Skin epidermis (tissue), 12 donors: ENCODE data around the gene MADCAM1.
"Not testable (repeated sequence)": the region's sequence is repeated elsewhere in the genome, so short reads cannot be mapped to it uniquely, and the experiment has no call there.

ENCODE experiments used
- H3K27ac ChIP-seq, 21 experiments: fragments of 200-600 bp; sonication (generic) in 11 of 21; one replicate each; pipeline ENCODE4 v1.5.0; 2020; ENCODE audit warnings: mild to moderate bottlenecking in 3 of 21, inconsistent platforms in 2 of 21, moderate library complexity in 2 of 21
- H3K4me3 ChIP-seq, 7 experiments: fragments of 200-600 bp; sonication (generic) in 2 of 7; one replicate each; pipeline ENCODE4 v1.5.0; 2020; ENCODE audit warnings: inconsistent platforms in 2 of 7, mild to moderate bottlenecking in 2 of 7, moderate library complexity in 1 of 7

The MADCAM1 gene

GRCh38 chr19:463483-464207 lies 32.6 kb upstream of the MADCAM1 start:
- Histone ChIP-seq H3K27ac (no peak overlapping the region), H3K4me3 (no peak overlapping the region)

GRCh38 chr19:464208-464545 lies 32.1 kb upstream of the MADCAM1 start:
- H3K27ac ChIP-seq = no peak overlapping the region

GRCh38 chr19:465056-465816 lies 31.1 kb upstream of the MADCAM1 start:
- Histone ChIP-seq H3K4me3 (no peak overlapping the region), H3K27ac (no peak overlapping the region)

More at GRCh38 chr19:464208-464545, 32.1 kb upstream of the MADCAM1 start:
- no peak overlapping the region for H3K4me3 ChIP-seq

GRCh38 chr19:467554-467953 lies 28.7 kb upstream of the MADCAM1 start:
- no peak overlapping the region for H3K4me3 ChIP-seq
- H3K27ac ChIP-seq = no peak overlapping the region

GRCh38 chr19:468587-469256 lies 27.6 kb upstream of the MADCAM1 start:
- no peak overlapping the region for H3K4me3 ChIP-seq
- H3K27ac ChIP-seq = no peak overlapping the region

- H3K4me3 ChIP-seq = no peak overlapping the region
- H3K27ac ChIP-seq = no peak overlapping the region
Measured at GRCh38 chr19:469833-470232, 26.5 kb upstream of the MADCAM1 start.

GRCh38 chr19:470701-471100 lies 25.6 kb upstream of the MADCAM1 start:
- H3K4me3 ChIP-seq = no peak overlapping the region

GRCh38 chr19:472005-472858 lies 24.1 kb upstream of the MADCAM1 start:
- no peak overlapping the region for H3K4me3 ChIP-seq
- no peak overlapping the region for H3K27ac ChIP-seq

More at GRCh38 chr19:470701-471100, 25.6 kb upstream of the MADCAM1 start:
- no peak overlapping the region for H3K27ac ChIP-seq

GRCh38 chr19:474126-475078 lies 21.9 kb upstream of the MADCAM1 start:
- no peak overlapping the region for H3K4me3 ChIP-seq
- H3K27ac ChIP-seq = no peak overlapping the region

- Histone ChIP-seq H3K4me3 (no peak overlapping the region), H3K27ac (no peak overlapping the region)
Measured at GRCh38 chr19:475360-475759, 20.9 kb upstream of the MADCAM1 start.

GRCh38 chr19:478236-478903 lies 17.9 kb upstream of the MADCAM1 start:
- H3K4me3 ChIP-seq = no peak overlapping the region

GRCh38 chr19:478976-479375 lies 17.3 kb upstream of the MADCAM1 start:
- Histone ChIP-seq H3K27ac (no peak overlapping the region), H3K4me3 (no peak overlapping the region)

More at GRCh38 chr19:478236-478903, 17.9 kb upstream of the MADCAM1 start:
- H3K27ac ChIP-seq = no peak overlapping the region

GRCh38 chr19:480016-480855 lies 16.1 kb upstream of the MADCAM1 start:
- Histone ChIP-seq H3K27ac (no peak overlapping the region), H3K4me3 (no peak overlapping the region)

- H3K4me3 ChIP-seq, H3K27ac ChIP-seq: not testable (repeated sequence)
Measured at GRCh38 chr19:481100-481499, 15.2 kb upstream of the MADCAM1 start.

GRCh38 chr19:482186-483041 lies 13.9 kb upstream of the MADCAM1 start:
- H3K27ac ChIP-seq = no peak overlapping the region

GRCh38 chr19:483332-484072 lies 12.8 kb upstream of the MADCAM1 start:
- Histone ChIP-seq H3K4me3 (no peak overlapping the region), H3K27ac (no peak overlapping the region)

More at GRCh38 chr19:482186-483041, 13.9 kb upstream of the MADCAM1 start:
- no peak overlapping the region for H3K4me3 ChIP-seq
